OCI-LY7 (cell line): ENCODE results near the gene MKS1.

ENCODE experiments used
- EZH2phosphoT487 ChIP-seq: fragments of 200-600 bp; sonication (generic); IDR thresholded peaks from 2 replicates; pipeline ENCODE4 v1.6.1; 2018; ENCODE audit warnings: low read depth, borderline replicate concordance, mild to moderate bottlenecking, mixed run types, antibody characterized with exemption, low read length, moderate library complexity, mixed read lengths
- TF ChIP-seq, protein P1 (sequence below): fragments of 200-600 bp; sonication (generic); conservative IDR thresholded peaks from 2 replicates; pipeline ENCODE4 v1.5.1; 2014; ENCODE audit warnings: mild to moderate bottlenecking, antibody characterized with exemption, low read length, moderate library complexity, mixed read lengths

- TF ChIP-seq, protein P1, sequence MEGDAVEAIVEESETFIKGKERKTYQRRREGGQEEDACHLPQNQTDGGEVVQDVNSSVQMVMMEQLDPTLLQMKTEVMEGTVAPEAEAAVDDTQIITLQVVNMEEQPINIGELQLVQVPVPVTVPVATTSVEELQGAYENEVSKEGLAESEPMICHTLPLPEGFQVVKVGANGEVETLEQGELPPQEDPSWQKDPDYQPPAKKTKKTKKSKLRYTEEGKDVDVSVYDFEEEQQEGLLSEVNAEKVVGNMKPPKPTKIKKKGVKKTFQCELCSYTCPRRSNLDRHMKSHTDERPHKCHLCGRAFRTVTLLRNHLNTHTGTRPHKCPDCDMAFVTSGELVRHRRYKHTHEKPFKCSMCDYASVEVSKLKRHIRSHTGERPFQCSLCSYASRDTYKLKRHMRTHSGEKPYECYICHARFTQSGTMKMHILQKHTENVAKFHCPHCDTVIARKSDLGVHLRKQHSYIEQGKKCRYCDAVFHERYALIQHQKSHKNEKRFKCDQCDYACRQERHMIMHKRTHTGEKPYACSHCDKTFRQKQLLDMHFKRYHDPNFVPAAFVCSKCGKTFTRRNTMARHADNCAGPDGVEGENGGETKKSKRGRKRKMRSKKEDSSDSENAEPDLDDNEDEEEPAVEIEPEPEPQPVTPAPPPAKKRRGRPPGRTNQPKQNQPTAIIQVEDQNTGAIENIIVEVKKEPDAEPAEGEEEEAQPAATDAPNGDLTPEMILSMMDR, result no peak
- TF ChIP-seq EZH2phosphoT487, result no peak
These were observed 13.1 kb downstream of the MKS1 start for GRCh38 chr17:58205936-58206335.
